GM21447 (cell line): ENCODE results near the gene ATP2B2.
A peak's percentile ranks its signal among the peaks of the same experiment; 100 is the strongest.
"Not testable (repeated sequence)": the region's sequence is repeated elsewhere in the genome, so short reads cannot be mapped to it uniquely, and the experiment has no call there.

Experiments used
- ATAC-seq: cut with Tn5 transposase; IDR thresholded peaks from one replicate; pipeline ENCODE4 v1.9.1; 2021; ENCODE audit not compliant: unreplicated experiment

The ATP2B2 gene

DNA sequence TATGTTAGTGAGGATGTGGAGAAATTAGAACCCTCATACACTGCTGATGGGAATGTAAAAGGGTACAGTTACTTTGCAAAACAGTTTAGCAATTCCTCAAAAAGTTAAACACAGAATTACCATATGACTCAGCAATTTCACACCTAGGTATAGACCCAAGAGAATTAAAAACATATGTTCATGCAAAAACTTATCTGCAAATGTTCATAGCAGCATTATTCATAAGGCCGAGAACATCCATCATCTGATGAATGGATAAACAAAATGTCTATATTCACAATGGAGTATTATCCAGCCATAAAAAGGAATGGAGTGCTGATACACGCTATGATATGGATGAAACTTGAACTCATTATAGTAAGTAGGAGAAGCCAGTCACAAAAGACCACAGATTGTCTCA, 194.8 kb downstream of the ATP2B2 start:
- ATAC-seq, result no peak

DNA sequence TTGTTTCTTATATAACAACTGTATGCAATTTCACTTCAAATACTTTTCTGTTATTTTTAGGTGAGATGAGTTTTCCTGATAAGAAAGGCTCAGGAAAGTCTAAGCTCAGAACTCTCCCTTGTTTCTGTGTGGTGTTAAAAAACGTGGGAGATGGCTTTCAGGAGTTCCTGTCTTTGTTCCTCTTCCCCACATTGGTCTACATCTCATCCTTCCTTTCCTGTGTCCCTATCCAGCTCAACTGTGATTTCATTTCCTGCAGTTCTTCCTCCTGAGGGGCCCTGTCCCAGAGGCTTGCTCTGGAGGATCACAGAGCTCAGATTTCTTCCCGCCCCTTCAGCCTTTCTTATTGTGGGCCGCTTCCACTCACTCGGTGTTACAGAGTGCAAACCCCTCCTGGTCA, 195.7 kb downstream of the ATP2B2 start:
- ATAC-seq, result no peak

DNA sequence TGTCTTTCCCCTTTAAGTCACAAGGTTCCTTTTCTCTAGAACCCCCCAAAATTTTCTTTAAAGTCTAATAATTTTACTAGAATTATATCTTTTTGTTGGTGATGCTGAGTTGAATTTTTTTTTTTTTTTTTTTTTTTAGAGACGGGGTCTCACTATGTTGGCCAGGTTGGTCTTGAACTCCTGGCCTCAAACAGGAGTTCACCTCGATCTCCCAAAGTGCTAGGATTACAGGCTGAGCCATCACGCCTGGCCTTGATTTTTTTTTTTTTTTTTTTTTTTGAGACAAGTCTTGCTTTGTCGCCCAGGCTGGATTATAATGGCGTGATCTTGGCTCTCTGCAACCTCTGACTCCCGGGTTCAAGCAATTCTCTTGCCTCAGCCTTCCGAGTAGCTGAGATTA, 196.7 kb downstream of the ATP2B2 start:
- no peak for ATAC-seq

DNA sequence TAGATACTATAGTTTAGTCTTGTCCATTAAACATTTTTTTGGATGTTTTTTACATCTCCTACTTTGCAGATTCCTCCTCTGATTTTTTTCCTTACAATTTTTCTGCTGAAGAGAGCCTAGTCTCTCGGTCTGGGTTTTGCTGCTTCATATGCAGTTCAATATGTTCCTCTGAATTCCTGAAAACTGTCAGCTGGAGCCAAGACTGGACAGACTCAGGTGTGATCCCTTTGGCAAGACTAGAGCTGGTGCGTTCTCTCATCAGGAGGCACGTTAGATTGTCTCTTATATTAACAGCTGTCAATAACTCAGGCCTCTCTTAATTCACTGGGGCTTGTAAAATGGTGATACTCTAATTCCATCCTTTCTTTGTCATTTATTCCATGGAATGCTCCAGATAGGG, 199.2 kb downstream of the ATP2B2 start:
- ATAC-seq, result no peak

DNA sequence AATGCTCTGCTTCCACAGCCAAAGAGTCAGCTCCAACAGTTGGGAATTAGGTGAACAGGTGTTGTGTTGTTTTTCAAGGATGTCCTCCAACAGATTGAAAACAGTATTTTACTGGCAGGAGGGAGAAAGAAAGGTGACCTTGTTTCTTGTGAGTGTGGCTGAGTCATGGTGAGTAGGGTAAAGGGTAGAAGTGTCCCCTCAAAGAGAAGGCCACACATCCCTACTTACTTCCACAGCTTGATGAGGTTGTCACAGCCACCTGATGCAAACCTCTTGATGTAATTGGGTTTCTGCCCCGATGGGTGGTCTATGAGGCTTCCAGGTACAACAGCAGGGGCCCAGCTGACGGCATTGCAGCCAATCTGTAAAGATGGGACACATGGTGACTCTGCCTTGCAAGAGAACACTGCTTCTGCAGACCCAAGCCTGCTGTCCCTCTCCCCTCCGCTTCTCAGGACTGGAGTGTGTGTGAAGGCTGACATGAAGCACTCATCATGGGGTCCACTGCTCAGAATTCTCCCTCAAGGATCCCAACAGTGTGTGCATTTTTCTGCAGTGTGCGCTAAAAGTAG, 200.0 kb downstream of the ATP2B2 start:
- no peak for ATAC-seq

DNA sequence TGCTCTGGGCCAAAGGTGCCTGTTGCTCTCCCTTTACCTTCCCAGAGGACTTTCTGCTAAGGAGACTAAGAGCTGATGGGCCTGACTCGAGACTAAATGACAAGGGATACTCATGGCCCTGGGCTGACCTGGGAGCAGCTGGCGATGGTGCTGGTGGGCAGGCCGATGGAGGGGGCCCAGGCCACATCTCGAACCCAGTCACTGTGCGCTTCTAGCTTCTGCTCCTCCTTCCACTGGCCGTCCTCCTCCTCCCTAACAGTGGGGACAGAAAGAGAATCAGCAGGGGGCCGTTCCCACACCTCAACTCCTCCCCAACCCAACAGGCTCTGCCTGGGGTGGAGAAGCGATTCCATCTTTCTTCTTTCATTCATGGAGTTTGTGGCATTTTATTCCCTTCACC, 200.5 kb downstream of the ATP2B2 start:
- ATAC-seq, result no peak

DNA sequence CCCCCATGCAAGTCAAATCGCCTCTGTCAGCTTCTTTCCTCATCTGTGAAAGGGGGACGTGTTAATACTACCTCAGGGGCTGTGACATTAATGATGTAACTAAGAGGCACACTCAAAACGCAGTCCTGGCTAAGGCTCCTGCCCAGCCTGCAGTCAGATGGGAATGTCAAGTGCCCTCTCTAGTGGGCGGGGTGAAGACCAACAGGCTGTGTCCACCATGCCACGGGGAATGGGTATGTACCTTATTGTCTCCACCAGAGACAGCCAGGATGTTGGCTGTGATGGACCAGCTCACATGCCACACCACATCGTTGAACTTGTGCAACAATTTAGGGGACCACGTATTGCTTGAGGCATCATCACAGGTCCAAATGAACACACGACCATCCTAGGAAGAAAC, 201.6 kb downstream of the ATP2B2 start:
- no peak for ATAC-seq

DNA sequence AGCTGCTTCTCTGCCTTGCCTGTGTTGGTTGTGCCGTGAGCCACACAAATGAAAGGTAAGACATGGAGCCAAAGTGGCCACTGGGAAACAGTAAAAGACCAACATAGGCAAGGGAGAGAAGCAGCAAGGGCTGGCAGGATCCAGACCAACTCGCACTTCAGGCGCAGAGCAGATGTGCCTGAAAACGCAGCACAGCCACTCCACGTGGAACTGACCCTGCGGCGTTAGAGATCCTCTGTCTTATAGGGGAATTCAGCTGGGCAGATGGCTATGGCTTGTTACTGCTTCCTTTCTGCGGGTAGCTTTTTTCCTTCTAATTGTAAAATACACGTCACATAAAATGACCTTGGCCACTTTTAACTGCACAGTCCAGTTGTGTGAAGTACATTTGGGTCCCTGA, 202.3 kb downstream of the ATP2B2 start:
- ATAC-seq, result no peak

DNA sequence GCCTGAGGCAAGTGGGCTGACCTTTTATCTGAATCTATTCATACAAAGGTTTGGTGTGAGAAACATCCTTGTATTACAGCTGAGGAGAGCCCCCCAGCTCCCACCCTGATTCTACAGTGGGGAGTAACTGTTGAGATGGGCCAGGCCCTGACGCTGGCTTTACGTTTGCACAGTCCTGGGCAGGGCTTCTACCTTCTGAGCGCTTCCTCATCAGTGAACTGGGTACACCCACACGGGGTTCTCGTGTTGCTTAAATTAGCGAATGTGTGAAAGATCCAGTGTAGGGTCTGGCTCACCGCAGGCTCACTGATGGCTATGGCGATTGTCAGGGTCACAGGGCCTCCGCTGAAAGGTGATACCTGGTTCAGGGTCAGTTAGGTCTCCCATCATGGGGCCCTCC, 205.3 kb downstream of the ATP2B2 start:
- ATAC-seq, result no peak

DNA sequence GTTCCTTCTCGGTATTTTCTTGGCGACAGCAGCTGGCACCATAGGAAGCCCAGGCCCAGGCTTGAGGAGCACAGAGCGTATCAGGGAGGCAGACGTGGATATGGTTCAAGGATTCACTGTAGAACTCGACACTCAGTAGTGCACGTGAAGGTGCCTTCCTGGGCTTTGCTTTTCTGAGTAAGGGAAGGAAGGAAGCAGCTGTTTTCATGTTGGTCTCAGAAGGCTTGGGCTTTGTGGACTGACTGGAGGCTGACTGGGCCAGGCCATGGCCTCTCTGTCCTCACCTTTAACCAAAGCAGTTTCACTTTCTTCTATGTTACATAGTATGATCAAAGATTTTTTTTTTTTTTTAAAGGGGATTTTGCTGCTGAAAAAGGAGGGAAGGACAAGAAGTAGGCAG, 205.7 kb downstream of the ATP2B2 start:
- no peak for ATAC-seq

DNA sequence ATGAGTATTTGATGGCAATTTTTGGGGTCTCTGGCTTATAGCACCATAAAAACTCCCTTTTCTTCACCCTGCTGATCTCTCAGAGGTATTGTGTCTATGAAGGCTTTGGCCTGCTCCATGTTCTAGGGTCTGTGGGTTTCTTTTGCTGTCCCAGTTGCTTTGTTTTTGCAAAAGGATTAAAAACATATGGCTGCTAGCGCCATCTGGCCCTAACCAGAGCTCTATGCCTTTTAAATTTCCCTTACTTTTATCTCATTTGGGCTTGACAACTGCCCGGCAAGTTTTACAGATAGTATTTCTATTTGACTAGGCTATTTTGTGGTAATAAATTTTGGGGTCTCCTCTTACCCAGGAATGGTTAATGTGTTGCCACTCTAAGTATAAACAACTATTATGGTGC, 206.2 kb downstream of the ATP2B2 start:
- no peak for ATAC-seq

DNA sequence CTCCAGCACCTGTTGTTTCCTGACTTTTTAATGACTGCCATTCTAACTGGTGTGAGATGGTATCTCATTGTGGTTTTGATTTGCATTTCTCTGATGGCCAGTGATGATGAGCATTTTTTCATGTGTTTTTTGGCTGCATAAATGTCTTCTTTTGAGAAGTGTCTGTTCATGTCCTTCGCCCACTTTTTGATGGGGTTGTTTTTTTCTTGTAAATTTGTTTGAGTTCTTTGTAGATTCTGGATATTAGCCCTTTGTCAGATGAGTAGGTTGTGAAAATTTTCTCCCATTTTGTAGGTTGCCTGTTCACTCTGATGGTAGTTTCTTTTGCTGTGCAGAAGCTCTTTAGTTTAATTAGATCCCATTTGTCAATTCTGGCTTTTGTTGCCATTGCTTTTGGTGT, 207.3 kb downstream of the ATP2B2 start:
- ATAC-seq, result not testable (repeated sequence)

DNA sequence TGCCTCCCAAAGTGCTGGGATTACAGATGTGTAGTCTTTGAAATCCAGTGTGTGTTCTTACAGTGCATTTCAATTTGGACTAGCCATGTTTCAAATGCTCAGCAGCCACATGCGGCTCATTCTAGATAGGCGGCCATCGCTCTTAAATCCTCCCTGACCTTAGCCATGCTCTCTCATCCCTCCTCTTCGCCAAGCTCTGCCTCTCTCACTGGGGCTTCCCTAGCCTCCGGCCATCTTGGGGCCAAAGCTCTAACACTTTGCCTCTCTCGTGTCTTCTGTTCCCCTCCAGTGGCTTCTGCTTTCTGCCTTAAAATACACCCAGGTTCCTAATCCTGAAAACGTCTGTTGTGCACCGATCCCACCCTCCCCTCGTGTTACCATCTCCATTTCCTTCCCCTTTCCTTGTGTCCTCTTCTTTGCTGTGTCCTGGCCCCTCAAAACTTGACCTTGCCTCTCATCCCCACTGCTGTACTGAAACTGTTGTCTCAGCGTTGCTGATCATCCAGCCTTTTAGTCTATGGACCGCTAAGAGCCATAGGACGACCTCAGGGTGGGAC, 211.3 kb downstream of the ATP2B2 start:
- ATAC-seq, result no peak

DNA sequence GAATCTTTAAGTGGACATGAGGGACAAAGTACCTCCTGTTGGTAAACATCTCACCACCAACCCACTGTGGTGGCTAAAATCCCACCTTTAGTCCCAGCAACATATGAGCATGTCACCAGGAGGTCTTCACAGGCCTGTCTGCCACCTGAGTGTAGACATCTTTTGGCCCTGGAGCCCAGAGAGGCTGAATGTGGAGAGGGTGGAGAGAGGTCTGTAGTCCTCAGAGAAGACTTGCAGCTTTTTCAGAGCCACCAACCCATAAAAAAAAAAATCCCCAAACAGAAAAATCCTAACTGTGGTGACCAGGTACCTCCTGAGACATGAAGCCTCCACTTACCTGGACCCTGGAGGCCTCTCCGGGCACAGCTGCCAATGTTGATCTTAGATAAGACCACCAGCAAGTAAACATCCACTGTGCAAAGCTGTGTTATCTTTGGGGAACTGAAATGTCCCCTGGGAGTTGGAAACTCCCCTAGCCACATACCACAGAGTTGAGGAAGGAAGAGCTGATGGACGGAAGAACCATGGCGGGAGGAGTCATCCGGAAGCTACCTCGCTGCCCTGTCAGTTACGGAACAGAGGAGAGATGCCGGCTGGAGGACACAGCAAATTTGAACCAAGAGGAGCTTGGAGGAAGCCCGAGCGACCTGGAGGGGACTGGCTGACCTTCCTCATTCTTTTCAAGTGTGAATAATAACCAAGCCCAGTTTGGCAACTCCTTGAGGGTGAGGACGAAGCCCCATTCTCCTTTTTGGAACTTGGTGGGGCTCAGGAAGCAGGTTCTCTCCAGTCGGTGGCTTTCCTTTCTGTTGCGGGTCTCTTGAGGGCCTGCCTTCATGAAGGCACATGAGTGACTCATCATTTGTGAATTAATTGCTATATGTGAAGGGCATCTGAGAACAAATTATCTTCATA, 212.6 kb downstream of the ATP2B2 start, which contains the start of gene GHRL:
TSS of gene GHRL (minus strand) at position 443 of the 915 bp plus-strand sequence. CDS start 2,767 bp downstream, outside the sequence.
- ATAC-seq, result peak; percentile 72

DNA sequence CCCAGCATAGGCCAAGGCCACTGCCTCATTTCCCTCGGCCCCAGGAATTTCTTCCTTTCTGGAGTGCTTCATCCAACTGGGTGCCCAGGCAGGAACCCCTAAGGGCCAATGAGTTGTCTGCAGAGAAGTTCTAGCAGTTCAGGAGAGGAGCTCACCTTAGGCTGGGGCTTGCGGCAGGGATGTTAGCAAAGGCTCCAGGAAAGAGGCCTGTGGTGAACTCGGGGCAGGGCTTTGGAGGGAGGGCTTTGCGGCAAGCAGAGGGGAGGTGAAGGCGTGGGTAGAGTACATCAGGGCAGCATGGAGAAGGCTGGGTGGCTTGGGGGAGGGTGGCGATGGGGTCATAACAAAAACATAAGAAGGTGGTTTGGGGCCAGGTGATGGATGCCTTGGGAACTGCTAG, 213.7 kb downstream of the ATP2B2 start:
- no peak for ATAC-seq

DNA sequence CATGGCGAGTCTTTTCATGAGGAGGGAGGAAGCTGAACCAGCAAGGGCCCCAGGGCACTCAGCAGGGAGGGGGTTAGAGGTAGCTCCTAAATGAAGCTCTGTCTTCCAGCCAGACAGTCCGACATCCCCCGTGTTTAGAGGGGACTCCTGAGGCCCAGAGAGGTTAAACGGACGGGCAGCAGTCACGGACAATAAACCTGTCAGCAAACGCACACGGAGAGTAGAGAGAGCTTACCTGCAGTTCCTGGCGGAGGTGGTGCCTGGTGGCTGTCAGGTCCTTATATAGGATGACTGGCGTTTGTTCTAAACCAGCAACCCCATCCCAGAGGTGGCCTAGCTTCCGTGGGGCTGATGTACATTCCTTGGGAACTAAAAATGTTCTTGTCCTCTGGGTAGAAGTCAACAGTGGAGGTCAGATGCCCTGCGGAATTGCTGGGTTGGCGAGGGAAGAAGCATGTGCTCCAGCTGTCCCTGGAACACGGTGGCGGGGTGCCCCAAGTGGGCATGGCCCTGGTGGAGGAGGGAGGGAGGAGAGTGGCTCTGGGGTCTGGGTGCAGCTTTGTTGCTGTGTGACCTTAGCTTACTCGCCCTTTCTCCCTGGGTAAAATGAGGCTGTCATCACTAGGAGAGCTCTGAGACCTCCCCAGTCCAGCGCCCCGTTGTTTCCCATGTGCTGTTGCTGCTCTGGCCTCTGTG, 214.8 kb downstream of the ATP2B2 start:
- ATAC-seq, result no peak

DNA sequence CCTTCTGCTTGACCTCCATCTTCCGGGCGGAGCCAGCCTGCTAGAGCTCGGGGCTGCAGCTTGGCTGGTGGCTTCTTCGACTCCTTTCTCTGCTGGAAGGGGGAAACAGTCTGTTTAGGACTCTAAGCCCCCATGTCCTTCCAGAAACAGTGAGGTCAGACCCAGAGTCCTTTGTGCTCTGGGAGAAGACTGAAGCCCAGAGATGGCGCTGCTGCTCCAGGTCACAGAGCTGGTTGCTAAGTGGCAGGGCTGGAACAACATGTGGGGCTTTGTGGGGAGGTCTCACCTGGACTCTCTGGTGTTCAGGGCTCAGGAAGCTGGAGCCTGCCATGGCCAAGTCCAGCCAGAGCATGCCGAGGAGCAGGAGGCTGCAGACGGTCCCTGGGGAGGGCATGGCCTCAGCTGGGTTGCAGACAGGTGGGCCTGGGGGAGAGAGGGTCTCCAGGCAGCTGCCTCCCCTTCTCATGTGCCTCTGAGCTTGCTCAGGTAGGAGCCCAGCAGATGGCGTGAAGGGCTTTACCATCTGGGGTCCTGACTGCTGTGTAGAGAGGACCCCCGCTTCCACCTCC, 215.5 kb downstream of the ATP2B2 start:
- no peak for ATAC-seq

DNA sequence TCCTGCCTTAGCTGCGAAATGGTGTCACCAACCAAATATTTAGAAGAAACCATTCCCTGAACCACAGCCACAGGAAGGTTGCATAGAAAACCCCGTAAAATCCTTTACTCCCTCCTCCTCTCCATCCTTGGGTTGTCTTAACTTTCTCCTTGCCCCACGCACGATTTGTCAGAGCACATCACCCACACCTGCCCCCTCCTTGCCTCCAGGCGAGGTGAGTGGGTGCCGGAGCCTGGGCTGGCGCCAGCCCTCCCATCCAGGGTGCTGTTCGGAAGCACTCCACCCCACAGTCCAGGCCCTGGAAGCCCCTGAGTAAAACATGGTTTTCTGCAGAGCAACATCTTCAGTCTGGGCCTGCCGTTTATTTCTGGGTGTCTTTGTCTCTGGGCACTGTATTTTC, 216.3 kb downstream of the ATP2B2 start:
- ATAC-seq, result no peak

DNA sequence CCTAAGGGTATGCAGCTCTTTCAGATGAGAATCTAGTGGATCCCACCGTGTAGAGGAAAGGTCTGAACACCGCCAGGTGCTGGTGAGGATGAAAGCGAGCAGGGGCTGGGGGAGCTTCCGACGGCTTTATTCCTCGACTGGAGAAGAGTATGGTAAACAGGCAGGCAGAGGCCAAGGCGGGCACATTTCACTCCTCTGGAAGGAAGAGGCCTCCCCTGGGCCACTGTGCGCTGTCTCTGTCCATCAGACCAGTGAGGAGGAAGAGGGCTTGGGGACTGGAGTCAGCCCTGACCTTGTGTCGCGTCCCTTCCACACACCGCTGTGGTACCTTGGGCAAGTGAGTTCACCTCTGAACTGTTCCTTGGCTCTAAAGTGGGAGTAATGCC, 216.8 kb downstream of the ATP2B2 start:
- ATAC-seq, result no peak

DNA sequence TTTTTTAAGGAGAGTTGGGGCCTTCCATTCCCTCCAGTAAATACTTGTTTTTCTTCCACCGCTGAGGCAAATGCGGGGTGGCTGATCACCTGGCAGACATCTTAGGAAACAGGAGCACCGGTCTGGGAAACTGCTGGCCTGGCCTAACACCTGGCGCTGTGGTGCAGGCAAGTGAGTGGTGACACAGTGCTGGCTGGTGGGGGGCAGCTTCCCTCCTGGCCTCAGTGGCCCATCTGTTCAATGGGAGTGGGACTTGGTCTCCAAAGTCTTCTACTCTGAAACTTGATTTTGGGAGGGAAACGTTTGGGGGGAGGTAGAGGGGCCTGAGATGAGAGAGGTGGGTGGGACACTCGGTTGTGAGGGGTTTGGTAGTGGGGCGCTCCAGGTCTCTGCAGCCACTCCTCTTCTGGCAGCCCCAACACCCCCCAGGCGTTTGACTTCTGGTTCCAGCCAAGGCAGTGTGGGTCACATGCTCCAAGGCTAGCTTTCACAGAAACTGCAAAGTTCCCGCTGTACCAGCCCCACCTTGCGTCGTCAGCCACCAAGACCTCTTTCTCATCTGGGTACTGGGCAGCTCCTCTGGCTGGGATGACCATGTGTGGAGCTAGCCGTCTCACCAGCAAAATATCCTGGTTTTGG, 217.3 kb downstream of the ATP2B2 start:
- no peak for ATAC-seq
